OCI-LY7 (cell line): ENCODE measurements around the gene CHD2.

Experiments used
- CTCF ChIP-seq: fragments of 200-600 bp; sonication (generic); conservative IDR thresholded peaks from 2 replicates; pipeline ENCODE4 v1.5.1; 2014; ENCODE audit warnings: mild to moderate bottlenecking, antibody characterized with exemption, low read length, moderate library complexity, mixed read lengths
- EZH2phosphoT487 ChIP-seq: fragments of 200-600 bp; sonication (generic); IDR thresholded peaks from 2 replicates; pipeline ENCODE4 v1.6.1; 2018; ENCODE audit warnings: low read depth, borderline replicate concordance, mild to moderate bottlenecking, mixed run types, antibody characterized with exemption, low read length, moderate library complexity, mixed read lengths

- TF ChIP-seq CTCF (no peak), EZH2phosphoT487 (no peak)
Observed at GRCh38 chr15:93060336-93061248, 160.5 kb downstream of the CHD2 start.
